GM12878 (cell line): ENCODE results near the gene KREMEN2.

Experiments used
- CEBPB ChIP-seq, 2 experiments: fragments of 150-350 bp in 1 of 2; IDR thresholded peaks; 2 replicates each; pipeline ENCODE4 v1.6.1; 2012 to 2014; ENCODE audit warnings: low read depth in 2 of 2, low read length in 2 of 2, borderline replicate concordance in 1 of 2, inconsistent platforms in 1 of 2
- POLR2A ChIP-seq: IDR thresholded peaks from 2 replicates; pipeline ENCODE4 v1.6.1; 2011; ENCODE audit warnings: low read depth, mild to moderate bottlenecking, low read length
- ZNF217 ChIP-seq: fragments of 450-650 bp; IDR thresholded peaks from 2 replicates; pipeline ENCODE4 v1.6.1; 2017; ENCODE audit warnings: antibody characterized with exemption, mild to moderate bottlenecking
- TF ChIP-seq, protein P1 (sequence below), 3 experiments: IDR thresholded peaks in 2 of 3; conservative IDR thresholded peaks in 1 of 3; 2 replicates each; pipeline ENCODE4 v1.5.1; 2011; ENCODE audit warnings: low read depth in 3 of 3, low read length in 3 of 3, mild to moderate bottlenecking in 3 of 3, control low read depth in 2 of 3, moderate library complexity in 2 of 3, inconsistent platforms in 1 of 3, mixed read lengths in 1 of 3; ENCODE audit not compliant: control insufficient read depth in 2 of 3, insufficient read depth in 1 of 3; ENCODE audit errors: extremely low read depth in 1 of 3
- TF ChIP-seq, protein P2 (sequence below): IDR thresholded peaks from 2 replicates; pipeline ENCODE4 v1.6.1; 2012; ENCODE audit warnings: mild to moderate bottlenecking, low read depth, low read length
- TF ChIP-seq, protein P3 (sequence below): fragments of 450-650 bp; IDR thresholded peaks from 2 replicates; pipeline ENCODE4 v1.6.1; 2016; ENCODE audit warnings: mild to moderate bottlenecking
- TF ChIP-seq, protein P4 (sequence below): IDR thresholded peaks from 2 replicates; pipeline ENCODE4 v1.6.1; 2011; ENCODE audit warnings: low read depth, low read length, improper control_type of control experiment, borderline replicate concordance

DNA sequence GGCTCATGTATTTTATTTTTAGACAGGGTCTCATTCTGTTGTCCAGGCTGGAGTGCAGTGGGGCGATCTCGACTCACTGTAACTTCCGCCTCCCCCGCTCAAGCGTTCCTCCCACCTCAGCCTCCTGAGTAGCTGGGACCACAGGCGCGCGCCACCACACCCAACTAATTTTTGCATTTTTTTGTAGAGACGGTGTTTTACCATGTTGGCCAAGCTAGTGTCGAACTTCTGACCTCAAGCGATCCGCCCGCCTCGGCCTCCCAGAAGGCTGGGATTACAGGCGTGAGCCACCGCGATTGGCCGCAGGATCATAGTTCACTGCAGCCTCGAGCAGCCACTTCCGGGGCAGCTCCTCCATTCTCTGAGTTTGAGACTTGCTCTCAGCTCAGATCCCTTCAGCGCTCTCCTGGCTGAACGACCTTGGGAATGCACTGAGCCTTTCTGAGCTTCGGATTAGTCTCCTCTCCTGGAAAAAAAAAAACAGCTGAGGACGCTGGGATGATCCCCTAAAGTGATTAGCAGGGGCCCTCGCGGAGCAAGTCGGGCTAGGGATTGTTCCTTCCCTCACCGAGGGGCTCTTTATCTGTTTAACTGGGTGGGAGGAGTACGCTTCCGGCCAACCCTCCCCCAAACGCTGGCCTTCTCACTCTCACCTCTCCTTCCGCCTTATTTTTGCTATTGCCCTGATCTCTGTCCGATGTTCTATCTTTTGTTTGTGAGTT, 17.3 kb downstream of the KREMEN2 start:
- TF ChIP-seq, protein P1, sequence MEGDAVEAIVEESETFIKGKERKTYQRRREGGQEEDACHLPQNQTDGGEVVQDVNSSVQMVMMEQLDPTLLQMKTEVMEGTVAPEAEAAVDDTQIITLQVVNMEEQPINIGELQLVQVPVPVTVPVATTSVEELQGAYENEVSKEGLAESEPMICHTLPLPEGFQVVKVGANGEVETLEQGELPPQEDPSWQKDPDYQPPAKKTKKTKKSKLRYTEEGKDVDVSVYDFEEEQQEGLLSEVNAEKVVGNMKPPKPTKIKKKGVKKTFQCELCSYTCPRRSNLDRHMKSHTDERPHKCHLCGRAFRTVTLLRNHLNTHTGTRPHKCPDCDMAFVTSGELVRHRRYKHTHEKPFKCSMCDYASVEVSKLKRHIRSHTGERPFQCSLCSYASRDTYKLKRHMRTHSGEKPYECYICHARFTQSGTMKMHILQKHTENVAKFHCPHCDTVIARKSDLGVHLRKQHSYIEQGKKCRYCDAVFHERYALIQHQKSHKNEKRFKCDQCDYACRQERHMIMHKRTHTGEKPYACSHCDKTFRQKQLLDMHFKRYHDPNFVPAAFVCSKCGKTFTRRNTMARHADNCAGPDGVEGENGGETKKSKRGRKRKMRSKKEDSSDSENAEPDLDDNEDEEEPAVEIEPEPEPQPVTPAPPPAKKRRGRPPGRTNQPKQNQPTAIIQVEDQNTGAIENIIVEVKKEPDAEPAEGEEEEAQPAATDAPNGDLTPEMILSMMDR (IDR thresholded peaks at IDR 0.05 in 2 of 3, conservative IDR thresholded peaks at IDR 0.05 in 1 of 3; ENCODE audit: control insufficient read depth in 2 of 3, extremely low read depth in 1 of 3, insufficient read depth in 1 of 3, low read depth in 3 of 3, low read length in 3 of 3): no peak
- TF ChIP-seq POLR2A (no peak), ZNF217 (no peak), CEBPB (IDR thresholded peaks at IDR 0.05; ENCODE audit: borderline replicate concordance in 1 of 2, low read depth in 2 of 2, low read length in 2 of 2) (no peak)
- TF ChIP-seq, protein P2, sequence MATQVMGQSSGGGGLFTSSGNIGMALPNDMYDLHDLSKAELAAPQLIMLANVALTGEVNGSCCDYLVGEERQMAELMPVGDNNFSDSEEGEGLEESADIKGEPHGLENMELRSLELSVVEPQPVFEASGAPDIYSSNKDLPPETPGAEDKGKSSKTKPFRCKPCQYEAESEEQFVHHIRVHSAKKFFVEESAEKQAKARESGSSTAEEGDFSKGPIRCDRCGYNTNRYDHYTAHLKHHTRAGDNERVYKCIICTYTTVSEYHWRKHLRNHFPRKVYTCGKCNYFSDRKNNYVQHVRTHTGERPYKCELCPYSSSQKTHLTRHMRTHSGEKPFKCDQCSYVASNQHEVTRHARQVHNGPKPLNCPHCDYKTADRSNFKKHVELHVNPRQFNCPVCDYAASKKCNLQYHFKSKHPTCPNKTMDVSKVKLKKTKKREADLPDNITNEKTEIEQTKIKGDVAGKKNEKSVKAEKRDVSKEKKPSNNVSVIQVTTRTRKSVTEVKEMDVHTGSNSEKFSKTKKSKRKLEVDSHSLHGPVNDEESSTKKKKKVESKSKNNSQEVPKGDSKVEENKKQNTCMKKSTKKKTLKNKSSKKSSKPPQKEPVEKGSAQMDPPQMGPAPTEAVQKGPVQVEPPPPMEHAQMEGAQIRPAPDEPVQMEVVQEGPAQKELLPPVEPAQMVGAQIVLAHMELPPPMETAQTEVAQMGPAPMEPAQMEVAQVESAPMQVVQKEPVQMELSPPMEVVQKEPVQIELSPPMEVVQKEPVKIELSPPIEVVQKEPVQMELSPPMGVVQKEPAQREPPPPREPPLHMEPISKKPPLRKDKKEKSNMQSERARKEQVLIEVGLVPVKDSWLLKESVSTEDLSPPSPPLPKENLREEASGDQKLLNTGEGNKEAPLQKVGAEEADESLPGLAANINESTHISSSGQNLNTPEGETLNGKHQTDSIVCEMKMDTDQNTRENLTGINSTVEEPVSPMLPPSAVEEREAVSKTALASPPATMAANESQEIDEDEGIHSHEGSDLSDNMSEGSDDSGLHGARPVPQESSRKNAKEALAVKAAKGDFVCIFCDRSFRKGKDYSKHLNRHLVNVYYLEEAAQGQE: no peak
- TF ChIP-seq, protein P3, sequence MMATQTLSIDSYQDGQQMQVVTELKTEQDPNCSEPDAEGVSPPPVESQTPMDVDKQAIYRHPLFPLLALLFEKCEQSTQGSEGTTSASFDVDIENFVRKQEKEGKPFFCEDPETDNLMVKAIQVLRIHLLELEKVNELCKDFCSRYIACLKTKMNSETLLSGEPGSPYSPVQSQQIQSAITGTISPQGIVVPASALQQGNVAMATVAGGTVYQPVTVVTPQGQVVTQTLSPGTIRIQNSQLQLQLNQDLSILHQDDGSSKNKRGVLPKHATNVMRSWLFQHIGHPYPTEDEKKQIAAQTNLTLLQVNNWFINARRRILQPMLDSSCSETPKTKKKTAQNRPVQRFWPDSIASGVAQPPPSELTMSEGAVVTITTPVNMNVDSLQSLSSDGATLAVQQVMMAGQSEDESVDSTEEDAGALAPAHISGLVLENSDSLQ: no peak
- TF ChIP-seq, protein P4, sequence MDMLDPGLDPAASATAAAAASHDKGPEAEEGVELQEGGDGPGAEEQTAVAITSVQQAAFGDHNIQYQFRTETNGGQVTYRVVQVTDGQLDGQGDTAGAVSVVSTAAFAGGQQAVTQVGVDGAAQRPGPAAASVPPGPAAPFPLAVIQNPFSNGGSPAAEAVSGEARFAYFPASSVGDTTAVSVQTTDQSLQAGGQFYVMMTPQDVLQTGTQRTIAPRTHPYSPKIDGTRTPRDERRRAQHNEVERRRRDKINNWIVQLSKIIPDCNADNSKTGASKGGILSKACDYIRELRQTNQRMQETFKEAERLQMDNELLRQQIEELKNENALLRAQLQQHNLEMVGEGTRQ: no peak
